WTC11 (cell line): ENCODE measurements around the gene SEC31B.

Experiments
- FOXK1 ChIP-seq: sonication (generic); formaldehyde crosslinking; IDR thresholded peaks from 2 replicates; pipeline ENCODE4 v1.8.0; 2022; ENCODE audit warnings: mild to moderate bottlenecking, moderate library complexity, missing genetic modification reagents
- JUN ChIP-seq: sonication (generic); formaldehyde crosslinking; IDR thresholded peaks from 2 replicates; pipeline ENCODE4 v1.8.0; 2023; ENCODE audit warnings: mild to moderate bottlenecking, missing genetic modification reagents
- MYBL2 ChIP-seq: sonication (generic); formaldehyde crosslinking; IDR thresholded peaks from 2 replicates; pipeline ENCODE4 v1.8.1; 2023; ENCODE audit warnings: mild to moderate bottlenecking, moderate library complexity, missing genetic modification reagents
- SP1 ChIP-seq: sonication (generic); formaldehyde crosslinking; conservative IDR thresholded peaks from 2 replicates; pipeline ENCODE4 v1.8.1; 2022; ENCODE audit warnings: missing genetic modification reagents
- TCF7 ChIP-seq: sonication (generic); formaldehyde crosslinking; IDR thresholded peaks from 2 replicates; pipeline ENCODE4 v1.8.0; 2022; ENCODE audit warnings: mild to moderate bottlenecking, low read depth, missing genetic modification reagents, moderate library complexity
- TEAD4 ChIP-seq: sonication (generic); formaldehyde crosslinking; IDR thresholded peaks from 2 replicates; pipeline ENCODE4 v1.8.0; 2022; ENCODE audit warnings: mild to moderate bottlenecking, missing genetic modification reagents
- ZNF219 ChIP-seq: sonication (generic); formaldehyde crosslinking; IDR thresholded peaks from 2 replicates; pipeline ENCODE4 v1.8.0; 2023; ENCODE audit warnings: missing genetic modification reagents, mild to moderate bottlenecking, borderline replicate concordance
- ZNF232 ChIP-seq: sonication (generic); formaldehyde crosslinking; IDR thresholded peaks from 2 replicates; pipeline ENCODE4 v1.8.0; 2022; ENCODE audit warnings: mild to moderate bottlenecking, missing genetic modification reagents
- ZNF416 ChIP-seq: fragments of 250-450 bp; sonication (Bioruptor Pico); IDR thresholded peaks from 2 replicates; pipeline ENCODE4 v1.9.0; 2021; ENCODE audit warnings: mild to moderate bottlenecking, inconsistent platforms
- TF ChIP-seq, protein P1 (sequence below): fragments of 200-600 bp; IDR thresholded peaks from 2 replicates; pipeline ENCODE4 v1.8.0; 2022; ENCODE audit warnings: antibody characterized with exemption
- TF ChIP-seq, protein P2 (sequence below): sonication (generic); formaldehyde crosslinking; conservative IDR thresholded peaks from 2 replicates; pipeline ENCODE4 v1.8.1; 2023; ENCODE audit warnings: mild to moderate bottlenecking, low read depth, missing genetic modification reagents, moderate library complexity

DNA sequence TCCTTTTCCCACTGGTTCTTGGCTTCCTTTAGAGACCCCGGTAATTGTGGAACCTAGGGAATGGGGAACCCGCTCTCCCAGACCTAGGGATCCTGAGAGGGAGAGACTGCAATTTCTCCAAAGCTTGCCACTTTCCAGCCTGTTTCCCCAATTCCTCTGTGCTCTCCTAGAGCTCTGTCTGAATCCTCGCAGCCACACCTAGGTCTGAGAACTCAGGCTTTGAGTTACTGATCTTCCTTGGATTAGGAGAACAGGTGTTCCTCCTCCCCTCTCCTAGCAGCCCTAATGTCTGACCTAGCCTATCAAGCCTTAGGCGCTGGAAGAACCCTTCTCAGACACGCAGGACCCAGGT is 36.9 kb downstream of the SEC31B start:
- no peak for TF ChIP-seq TCF7 (CRISPR knock-in tag)
- TF ChIP-seq, protein P1, sequence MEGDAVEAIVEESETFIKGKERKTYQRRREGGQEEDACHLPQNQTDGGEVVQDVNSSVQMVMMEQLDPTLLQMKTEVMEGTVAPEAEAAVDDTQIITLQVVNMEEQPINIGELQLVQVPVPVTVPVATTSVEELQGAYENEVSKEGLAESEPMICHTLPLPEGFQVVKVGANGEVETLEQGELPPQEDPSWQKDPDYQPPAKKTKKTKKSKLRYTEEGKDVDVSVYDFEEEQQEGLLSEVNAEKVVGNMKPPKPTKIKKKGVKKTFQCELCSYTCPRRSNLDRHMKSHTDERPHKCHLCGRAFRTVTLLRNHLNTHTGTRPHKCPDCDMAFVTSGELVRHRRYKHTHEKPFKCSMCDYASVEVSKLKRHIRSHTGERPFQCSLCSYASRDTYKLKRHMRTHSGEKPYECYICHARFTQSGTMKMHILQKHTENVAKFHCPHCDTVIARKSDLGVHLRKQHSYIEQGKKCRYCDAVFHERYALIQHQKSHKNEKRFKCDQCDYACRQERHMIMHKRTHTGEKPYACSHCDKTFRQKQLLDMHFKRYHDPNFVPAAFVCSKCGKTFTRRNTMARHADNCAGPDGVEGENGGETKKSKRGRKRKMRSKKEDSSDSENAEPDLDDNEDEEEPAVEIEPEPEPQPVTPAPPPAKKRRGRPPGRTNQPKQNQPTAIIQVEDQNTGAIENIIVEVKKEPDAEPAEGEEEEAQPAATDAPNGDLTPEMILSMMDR = no peak; the same call in 1 of the 2 replicates
- no peak for TF ChIP-seq TEAD4
- TF ChIP-seq ZNF232 (CRISPR knock-in tag) = no peak
- no peak for TF ChIP-seq FOXK1 (CRISPR knock-in tag)
- no peak for TF ChIP-seq JUN (CRISPR knock-in tag)
- no peak for TF ChIP-seq ZNF219 (CRISPR knock-in tag)
- TF ChIP-seq SP1 (CRISPR knock-in tag) = no peak
- TF ChIP-seq ZNF416 = no peak
- no peak for TF ChIP-seq MYBL2 (CRISPR knock-in tag)
- TF ChIP-seq, protein P2, sequence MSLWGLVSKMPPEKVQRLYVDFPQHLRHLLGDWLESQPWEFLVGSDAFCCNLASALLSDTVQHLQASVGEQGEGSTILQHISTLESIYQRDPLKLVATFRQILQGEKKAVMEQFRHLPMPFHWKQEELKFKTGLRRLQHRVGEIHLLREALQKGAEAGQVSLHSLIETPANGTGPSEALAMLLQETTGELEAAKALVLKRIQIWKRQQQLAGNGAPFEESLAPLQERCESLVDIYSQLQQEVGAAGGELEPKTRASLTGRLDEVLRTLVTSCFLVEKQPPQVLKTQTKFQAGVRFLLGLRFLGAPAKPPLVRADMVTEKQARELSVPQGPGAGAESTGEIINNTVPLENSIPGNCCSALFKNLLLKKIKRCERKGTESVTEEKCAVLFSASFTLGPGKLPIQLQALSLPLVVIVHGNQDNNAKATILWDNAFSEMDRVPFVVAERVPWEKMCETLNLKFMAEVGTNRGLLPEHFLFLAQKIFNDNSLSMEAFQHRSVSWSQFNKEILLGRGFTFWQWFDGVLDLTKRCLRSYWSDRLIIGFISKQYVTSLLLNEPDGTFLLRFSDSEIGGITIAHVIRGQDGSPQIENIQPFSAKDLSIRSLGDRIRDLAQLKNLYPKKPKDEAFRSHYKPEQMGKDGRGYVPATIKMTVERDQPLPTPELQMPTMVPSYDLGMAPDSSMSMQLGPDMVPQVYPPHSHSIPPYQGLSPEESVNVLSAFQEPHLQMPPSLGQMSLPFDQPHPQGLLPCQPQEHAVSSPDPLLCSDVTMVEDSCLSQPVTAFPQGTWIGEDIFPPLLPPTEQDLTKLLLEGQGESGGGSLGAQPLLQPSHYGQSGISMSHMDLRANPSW = no peak
